Loucy (cell line): ENCODE results near the gene SMOC2.

ENCODE experiments used
- EZH2phosphoT487 ChIP-seq: fragments of 200-600 bp; IDR thresholded peaks from 2 replicates; pipeline ENCODE4 v1.6.1; 2018; ENCODE audit warnings: antibody characterized with exemption, mild to moderate bottlenecking, moderate library complexity, borderline replicate concordance
- TF ChIP-seq, protein P1 (sequence below): fragments of 200-600 bp; sonication (generic); conservative IDR thresholded peaks from 2 replicates; pipeline ENCODE4 v1.5.1; 2014; ENCODE audit warnings: mild to moderate bottlenecking, antibody characterized with exemption, low read length

DNA sequence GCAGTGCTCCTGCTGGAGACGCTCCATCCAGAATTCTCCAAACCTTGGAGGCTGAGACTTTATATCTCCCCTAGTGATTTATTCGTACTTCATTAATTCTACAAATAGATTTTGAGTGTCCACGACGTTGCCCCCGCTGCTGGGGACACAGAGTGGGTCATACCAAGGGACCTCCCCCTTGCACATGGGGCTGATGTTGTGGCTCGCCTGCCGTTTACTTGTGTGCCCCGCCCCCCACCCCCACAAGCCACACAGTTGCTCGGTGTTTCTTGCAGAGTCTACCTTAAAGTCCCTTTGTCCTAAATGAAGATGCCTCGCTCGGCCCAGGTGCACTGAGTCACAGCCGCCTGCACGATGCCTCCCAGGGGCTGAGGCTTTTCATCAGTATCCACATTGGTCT, 20.3 kb upstream of the SMOC2 start:
- TF ChIP-seq, protein P1, sequence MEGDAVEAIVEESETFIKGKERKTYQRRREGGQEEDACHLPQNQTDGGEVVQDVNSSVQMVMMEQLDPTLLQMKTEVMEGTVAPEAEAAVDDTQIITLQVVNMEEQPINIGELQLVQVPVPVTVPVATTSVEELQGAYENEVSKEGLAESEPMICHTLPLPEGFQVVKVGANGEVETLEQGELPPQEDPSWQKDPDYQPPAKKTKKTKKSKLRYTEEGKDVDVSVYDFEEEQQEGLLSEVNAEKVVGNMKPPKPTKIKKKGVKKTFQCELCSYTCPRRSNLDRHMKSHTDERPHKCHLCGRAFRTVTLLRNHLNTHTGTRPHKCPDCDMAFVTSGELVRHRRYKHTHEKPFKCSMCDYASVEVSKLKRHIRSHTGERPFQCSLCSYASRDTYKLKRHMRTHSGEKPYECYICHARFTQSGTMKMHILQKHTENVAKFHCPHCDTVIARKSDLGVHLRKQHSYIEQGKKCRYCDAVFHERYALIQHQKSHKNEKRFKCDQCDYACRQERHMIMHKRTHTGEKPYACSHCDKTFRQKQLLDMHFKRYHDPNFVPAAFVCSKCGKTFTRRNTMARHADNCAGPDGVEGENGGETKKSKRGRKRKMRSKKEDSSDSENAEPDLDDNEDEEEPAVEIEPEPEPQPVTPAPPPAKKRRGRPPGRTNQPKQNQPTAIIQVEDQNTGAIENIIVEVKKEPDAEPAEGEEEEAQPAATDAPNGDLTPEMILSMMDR: no peak
- TF ChIP-seq EZH2phosphoT487: no peak
